GM12874 (cell line): ENCODE measurements around the gene PBRM1.

Source experiments
- TF ChIP-seq, protein P1 (sequence below): IDR thresholded peaks from 2 replicates; pipeline ENCODE4 v1.5.1; 2011; ENCODE audit warnings: low read depth, mild to moderate bottlenecking, control low read depth, low read length, moderate library complexity; ENCODE audit not compliant: insufficient read depth

The PBRM1 gene

DNA sequence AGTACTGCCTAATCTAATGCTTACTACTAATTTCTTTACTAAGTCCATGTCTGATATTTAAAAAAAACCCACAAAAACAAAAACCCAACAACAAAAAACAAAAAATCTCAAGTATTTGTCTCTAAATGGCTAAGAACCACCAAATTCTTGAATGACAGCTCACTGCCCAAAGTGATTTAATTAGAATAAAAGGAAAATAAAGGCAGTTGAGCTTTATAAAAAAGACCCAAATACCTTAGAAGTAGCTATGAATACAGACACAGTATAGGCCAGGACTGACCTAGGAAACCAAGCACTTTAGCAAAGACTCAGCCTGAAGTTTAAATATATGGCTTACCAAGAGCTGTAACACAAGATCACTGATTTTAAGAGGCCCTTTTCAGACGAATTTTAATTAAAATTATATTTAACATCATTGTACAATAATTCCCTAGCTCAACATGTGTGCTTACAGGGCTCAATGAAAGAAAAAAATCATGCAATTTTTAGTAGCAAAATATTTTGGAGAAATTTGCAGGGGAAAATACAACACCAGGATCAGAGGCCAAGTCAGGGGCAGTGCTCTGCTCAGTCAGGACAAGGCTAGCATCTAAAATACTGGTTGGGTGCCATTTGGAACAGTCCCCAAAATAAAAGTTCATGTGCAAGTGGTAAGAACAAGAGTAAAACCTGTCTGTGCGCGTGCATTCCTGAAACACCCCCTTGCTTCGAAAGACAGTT, 124.5 kb downstream of the PBRM1 start:
- TF ChIP-seq, protein P1, sequence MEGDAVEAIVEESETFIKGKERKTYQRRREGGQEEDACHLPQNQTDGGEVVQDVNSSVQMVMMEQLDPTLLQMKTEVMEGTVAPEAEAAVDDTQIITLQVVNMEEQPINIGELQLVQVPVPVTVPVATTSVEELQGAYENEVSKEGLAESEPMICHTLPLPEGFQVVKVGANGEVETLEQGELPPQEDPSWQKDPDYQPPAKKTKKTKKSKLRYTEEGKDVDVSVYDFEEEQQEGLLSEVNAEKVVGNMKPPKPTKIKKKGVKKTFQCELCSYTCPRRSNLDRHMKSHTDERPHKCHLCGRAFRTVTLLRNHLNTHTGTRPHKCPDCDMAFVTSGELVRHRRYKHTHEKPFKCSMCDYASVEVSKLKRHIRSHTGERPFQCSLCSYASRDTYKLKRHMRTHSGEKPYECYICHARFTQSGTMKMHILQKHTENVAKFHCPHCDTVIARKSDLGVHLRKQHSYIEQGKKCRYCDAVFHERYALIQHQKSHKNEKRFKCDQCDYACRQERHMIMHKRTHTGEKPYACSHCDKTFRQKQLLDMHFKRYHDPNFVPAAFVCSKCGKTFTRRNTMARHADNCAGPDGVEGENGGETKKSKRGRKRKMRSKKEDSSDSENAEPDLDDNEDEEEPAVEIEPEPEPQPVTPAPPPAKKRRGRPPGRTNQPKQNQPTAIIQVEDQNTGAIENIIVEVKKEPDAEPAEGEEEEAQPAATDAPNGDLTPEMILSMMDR, result no peak

DNA sequence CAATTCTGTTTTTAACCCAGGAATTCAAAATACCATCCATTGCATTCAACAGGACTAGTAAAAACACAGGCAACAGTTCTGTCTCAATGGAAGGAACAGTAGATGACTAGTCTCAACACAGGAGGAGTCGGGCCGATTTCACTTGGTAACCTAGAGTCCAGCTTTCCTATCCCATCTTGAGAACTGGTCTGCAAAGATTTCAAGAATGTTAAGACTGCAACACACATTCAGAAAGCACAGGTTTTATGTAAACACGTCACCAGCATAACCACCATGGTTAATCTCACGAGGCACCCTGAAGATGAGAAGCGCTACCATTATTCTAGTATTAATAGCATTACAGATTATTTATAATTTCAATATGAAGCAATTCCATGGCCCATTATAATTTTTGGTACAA, 127.3 kb downstream of the PBRM1 start:
- TF ChIP-seq, protein P1, result no peak

DNA sequence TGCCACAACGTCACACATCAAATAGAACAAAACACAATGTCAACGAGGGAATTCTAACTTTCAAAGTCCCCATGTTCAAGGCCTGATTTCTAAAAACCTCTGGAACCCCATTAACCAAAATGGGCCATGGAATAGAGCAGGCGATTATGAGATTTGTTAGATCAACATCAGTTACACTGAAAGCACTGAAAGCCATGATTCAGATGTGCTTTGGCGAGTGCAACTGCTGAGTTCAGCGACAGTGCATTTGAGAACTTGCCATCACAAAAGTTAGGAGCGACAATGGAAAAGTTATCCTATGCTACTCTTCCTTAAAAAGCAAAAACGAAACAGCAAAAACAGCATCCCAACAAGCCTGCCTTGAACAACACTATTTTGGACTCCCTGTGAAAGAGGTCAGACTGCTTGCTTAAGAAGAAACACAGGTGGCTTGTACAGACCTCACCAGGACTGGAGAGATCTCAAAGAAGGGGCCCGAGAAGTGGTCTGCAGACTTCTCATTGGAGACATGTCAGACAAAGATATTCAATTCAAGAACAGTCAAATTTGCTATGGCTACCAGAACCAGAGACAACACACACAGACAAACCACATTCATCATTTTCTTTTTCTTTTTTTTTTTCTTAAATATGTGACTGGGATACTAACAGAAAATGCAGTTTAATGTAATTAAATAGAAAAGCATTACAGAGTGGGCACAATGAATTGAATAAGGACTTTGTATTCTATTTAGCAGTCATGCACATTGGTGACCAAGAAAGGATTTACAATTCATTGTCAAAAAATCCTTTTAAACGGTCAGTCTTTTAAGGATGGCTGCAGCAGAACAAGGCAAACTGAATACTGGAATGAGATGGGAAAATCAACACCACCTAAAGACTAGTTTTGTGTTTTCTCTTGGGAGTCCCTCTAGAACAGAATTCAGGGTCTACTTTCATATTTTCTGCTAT, 128.4 kb downstream of the PBRM1 start:
- TF ChIP-seq, protein P1, result no peak

DNA sequence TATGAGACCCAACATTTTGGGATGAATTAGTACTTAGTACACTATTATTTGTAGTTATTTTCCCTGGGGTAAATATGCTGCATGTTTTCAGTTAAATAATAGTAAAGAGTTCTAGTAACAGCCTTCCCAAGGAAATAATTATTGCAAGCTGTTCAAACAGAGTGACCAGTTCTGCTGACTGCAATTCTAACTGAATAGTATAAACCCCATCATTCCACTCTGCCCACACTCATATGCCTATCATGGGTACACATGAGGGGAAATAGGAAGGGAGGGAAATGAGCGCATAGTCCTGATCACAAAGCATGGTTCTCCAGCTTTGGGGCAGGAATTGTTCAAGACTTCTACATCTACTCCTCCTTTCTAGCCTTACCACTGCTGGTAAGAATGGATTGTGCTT, 130.7 kb downstream of the PBRM1 start:
- TF ChIP-seq, protein P1, result no peak

DNA sequence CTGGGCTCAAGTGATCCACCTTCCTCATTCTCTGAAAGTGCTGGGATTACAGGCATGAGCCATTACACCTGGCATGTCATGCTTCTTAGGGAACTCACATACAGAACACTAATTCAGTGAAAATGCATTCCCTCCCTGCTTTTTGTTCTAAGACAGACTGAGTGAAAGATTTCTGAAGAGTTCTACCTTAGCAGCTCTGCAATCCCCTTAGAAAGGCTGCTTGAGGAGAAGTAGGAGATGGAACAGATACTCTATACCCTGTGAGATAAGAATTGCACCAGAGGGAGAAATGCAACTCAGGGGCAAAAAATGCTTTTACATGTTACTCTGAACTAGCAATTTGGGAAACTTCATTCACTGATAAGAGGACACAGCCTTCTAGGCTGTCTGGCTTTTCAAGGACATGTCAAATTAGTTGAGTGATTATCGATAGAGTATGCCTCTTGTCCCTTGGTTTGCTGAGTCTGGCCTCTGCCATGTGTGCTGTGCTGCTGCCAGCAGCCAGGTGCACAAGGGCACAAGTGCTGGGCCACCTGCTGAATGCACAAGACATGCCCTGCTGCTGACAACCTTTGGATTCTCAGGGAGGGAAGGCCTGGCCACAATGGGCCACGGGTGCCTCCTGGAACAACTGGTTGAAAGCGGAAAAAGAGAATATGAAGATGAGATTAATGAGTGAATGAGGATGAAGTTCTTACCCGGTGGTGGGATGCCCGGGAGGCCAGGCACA, 131.5 kb downstream of the PBRM1 start:
- TF ChIP-seq, protein P1, result no peak

DNA sequence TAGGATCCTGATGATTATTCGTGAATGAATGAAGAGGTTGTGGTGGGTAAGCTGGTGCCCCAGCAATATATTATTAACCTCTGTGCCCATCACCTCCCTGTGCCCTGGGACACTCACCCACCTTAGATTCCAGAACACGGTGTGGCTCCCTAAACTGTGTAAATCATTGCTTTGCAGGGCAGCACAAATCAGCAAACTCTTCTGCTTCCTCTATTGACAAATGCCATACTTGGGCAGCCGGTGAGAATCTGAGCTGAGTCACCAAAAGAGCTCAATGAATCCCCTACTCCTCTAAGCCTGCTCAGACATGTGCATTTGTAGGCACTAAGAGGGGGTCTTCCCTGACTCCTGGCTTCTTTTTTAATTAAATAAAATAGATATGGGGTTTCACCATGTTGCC, 133.6 kb downstream of the PBRM1 start:
- TF ChIP-seq, protein P1, result no peak

DNA sequence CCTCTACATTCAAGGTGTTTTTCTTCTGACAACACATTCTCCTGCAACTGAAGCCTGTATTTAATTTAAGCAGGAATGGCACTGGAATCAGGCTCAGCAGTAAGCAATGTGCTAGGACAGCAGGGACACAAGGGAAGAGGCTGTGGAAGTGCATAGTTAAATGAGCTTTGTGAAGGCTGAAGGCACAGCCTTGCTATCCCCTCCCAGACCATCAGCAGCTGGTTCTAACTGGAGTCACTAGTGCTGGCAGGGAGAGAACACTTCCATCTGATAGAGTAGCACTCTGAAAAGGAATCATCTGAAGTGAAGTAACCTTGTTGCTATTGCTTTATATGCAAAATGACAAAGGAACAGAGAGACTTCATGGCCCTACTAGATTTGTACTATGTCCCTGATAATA, 134.6 kb downstream of the PBRM1 start:
- TF ChIP-seq, protein P1, result no peak
